Measurements from ENCODE around the gene BNC2.

DNA sequence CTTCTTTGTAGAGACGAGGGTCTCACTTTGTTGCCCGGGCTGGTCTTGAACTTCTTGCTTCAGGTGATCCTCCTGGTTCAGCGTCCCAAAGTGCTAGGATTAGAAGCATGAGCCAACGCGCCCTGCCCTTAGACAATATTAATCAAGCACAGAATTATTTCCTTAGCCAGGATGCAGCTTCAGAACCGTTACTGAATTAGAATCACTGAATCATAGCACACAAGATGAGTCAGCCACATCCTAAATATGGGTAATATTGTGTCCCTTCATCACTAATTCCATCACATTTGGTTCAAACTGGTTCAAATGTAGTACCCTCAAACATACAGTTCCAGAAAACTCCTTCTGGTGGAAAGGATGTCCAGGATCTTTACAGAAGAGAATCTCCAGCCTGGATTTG lies 82.7 kb downstream of the BNC2 start:
- no peak for TF ChIP-seq EP300 (IDR thresholded peaks at IDR 0.05)
- TF ChIP-seq, protein P1, sequence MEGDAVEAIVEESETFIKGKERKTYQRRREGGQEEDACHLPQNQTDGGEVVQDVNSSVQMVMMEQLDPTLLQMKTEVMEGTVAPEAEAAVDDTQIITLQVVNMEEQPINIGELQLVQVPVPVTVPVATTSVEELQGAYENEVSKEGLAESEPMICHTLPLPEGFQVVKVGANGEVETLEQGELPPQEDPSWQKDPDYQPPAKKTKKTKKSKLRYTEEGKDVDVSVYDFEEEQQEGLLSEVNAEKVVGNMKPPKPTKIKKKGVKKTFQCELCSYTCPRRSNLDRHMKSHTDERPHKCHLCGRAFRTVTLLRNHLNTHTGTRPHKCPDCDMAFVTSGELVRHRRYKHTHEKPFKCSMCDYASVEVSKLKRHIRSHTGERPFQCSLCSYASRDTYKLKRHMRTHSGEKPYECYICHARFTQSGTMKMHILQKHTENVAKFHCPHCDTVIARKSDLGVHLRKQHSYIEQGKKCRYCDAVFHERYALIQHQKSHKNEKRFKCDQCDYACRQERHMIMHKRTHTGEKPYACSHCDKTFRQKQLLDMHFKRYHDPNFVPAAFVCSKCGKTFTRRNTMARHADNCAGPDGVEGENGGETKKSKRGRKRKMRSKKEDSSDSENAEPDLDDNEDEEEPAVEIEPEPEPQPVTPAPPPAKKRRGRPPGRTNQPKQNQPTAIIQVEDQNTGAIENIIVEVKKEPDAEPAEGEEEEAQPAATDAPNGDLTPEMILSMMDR (IDR thresholded peaks at IDR 0.05) = no peak
